HUES6 (cell line): ENCODE data around the gene NLGN2.

ENCODE experiments used
- H3K27ac ChIP-seq: 2 replicates; pipeline ENCODE4 v1.7.0; 2013; ENCODE audit warnings: low read depth, mild to moderate bottlenecking, low read length, inconsistent platforms
- H3K27me3 ChIP-seq: 2 replicates; pipeline ENCODE4 v1.6.1; 2013; ENCODE audit warnings: low read length; ENCODE audit not compliant: control insufficient read depth, insufficient read depth
- H3K36me3 ChIP-seq: 2 replicates; pipeline ENCODE4 v1.6.1; 2013; ENCODE audit warnings: low read length; ENCODE audit not compliant: control insufficient read depth, insufficient read depth
- H3K4me1 ChIP-seq: 2 replicates; pipeline ENCODE4 v1.6.1; 2013; ENCODE audit warnings: low read length; ENCODE audit not compliant: control insufficient read depth, insufficient read depth
- H3K4me3 ChIP-seq: 2 replicates; pipeline ENCODE4 v1.5.1; 2013; ENCODE audit warnings: low read depth, low read length
- H3K9ac ChIP-seq: one replicate; pipeline ENCODE4 v1.6.1; 2013; ENCODE audit warnings: mild to moderate bottlenecking, low read length
- H3K9me3 ChIP-seq: 2 replicates; pipeline ENCODE4 v1.6.1; 2013; ENCODE audit warnings: low read depth, low read length; ENCODE audit not compliant: control insufficient read depth, insufficient read depth

The NLGN2 gene

GRCh38 chr17:7380321-7380720, 27.3 kb upstream of the NLGN2 start:
- Histone ChIP-seq H3K4me1 (peaks cover 26% of the 10 kb centered on the region), H3K9me3 (peaks cover 4% of the 10 kb centered on the region; the same call in 1 of the 2 replicates), H3K27me3 (peaks cover 56% of the 10 kb centered on the region), H3K4me3 (peak overlapping the region; percentile 62), H3K27ac (no peak overlapping the region), H3K9ac (peak overlapping the region; percentile 46), H3K36me3 (no peaks in the 10 kb centered on the region)

- H3K36me3 ChIP-seq, result no peaks in the 10 kb centered on the region
- peak within 1 kb of the TSS; percentile 46 for H3K9ac ChIP-seq
- H3K27me3 ChIP-seq, result peaks cover 56% of the 10 kb centered on the region
- H3K9me3 ChIP-seq, result peaks cover 4% of the 10 kb centered on the region; the same call in 1 of the 2 replicates
- peak within 1 kb of the TSS; percentile 62 for H3K4me3 ChIP-seq
- H3K27ac ChIP-seq, result no peak within 1 kb of the TSS
- peaks cover 26% of the 10 kb centered on the region for H3K4me1 ChIP-seq
Measured at GRCh38 chr17:7380855-7381683, 26.6 kb upstream of the NLGN2 start, which contains the start of gene TNK1. TSS of gene TNK1 (plus strand) at chr17:7381089. CDS start at chr17:7382927, 1,838 bp downstream.

- Histone ChIP-seq H3K4me1 (peaks cover 26% of the 10 kb centered on the region), H3K36me3 (peaks cover 12% of the 10 kb centered on the region), H3K9me3 (peaks cover 4% of the 10 kb centered on the region; the same call in 1 of the 2 replicates), H3K27me3 (peaks cover 56% of the 10 kb centered on the region), H3K9ac (no peak overlapping the region), H3K27ac (no peak overlapping the region), H3K4me3 (no peak overlapping the region)
Measured at GRCh38 chr17:7382901-7383300, 24.7 kb upstream of the NLGN2 start.

GRCh38 chr17:7383371-7383741, 24.3 kb upstream of the NLGN2 start:
- H3K9ac ChIP-seq, result peak overlapping the region; percentile 34
- peaks cover 16% of the 10 kb centered on the region for H3K36me3 ChIP-seq
- H3K4me1 ChIP-seq, result peaks cover 26% of the 10 kb centered on the region
- H3K4me3 ChIP-seq, result peak overlapping the region; percentile 54
- H3K27me3 ChIP-seq, result peaks cover 56% of the 10 kb centered on the region
- H3K27ac ChIP-seq, result no peak overlapping the region
- peaks cover 4% of the 10 kb centered on the region; the same call in 1 of the 2 replicates for H3K9me3 ChIP-seq

- Histone ChIP-seq H3K27me3 (peaks cover 56% of the 10 kb centered on the region), H3K36me3 (peaks cover 22% of the 10 kb centered on the region), H3K9ac (peak overlapping the region; percentile 42), H3K27ac (no peak overlapping the region), H3K4me3 (peak overlapping the region; percentile 54), H3K9me3 (peaks cover 4% of the 10 kb centered on the region; the same call in 1 of the 2 replicates), H3K4me1 (peaks cover 26% of the 10 kb centered on the region)
Measured at GRCh38 chr17:7383742-7384488, 23.7 kb upstream of the NLGN2 start.

GRCh38 chr17:7384489-7385081, 23.1 kb upstream of the NLGN2 start:
- Histone ChIP-seq H3K4me3 (peak overlapping the region; percentile 54), H3K4me1 (peaks cover 26% of the 10 kb centered on the region), H3K36me3 (peaks cover 28% of the 10 kb centered on the region), H3K9me3 (no peaks in the 10 kb centered on the region), H3K27me3 (peaks cover 50% of the 10 kb centered on the region), H3K27ac (no peak overlapping the region), H3K9ac (peak overlapping the region; percentile 42)

- no peak overlapping the region for H3K9ac ChIP-seq
- no peak overlapping the region for H3K4me3 ChIP-seq
- H3K27me3 ChIP-seq, result peaks cover 9% of the 10 kb centered on the region
- H3K27ac ChIP-seq, result no peak overlapping the region
- no peaks in the 10 kb centered on the region for H3K9me3 ChIP-seq
- H3K4me1 ChIP-seq, result peaks cover 14% of the 10 kb centered on the region
- H3K36me3 ChIP-seq, result peaks cover 54% of the 10 kb centered on the region
Measured at GRCh38 chr17:7388856-7389255, 18.8 kb upstream of the NLGN2 start.

- Histone ChIP-seq H3K27me3 (no peaks in the 10 kb centered on the region), H3K4me1 (peaks cover 11% of the 10 kb centered on the region; the same call in 1 of the 2 replicates), H3K36me3 (peaks cover 54% of the 10 kb centered on the region), H3K4me3 (no peak overlapping the region), H3K27ac (no peak overlapping the region), H3K9ac (no peak overlapping the region), H3K9me3 (no peaks in the 10 kb centered on the region)
Measured at GRCh38 chr17:7389924-7390910, 17.4 kb upstream of the NLGN2 start.

- Histone ChIP-seq H3K4me1 (peaks cover 11% of the 10 kb centered on the region; the same call in 1 of the 2 replicates), H3K9ac (no peak overlapping the region), H3K27me3 (no peaks in the 10 kb centered on the region), H3K9me3 (no peaks in the 10 kb centered on the region), H3K4me3 (no peak overlapping the region), H3K36me3 (peaks cover 52% of the 10 kb centered on the region), H3K27ac (no peak overlapping the region)
Measured at GRCh38 chr17:7391307-7391706, 16.3 kb upstream of the NLGN2 start.
